Measurements from ENCODE around the gene PTPDC1. TPM values are rescaled to one million over a fixed set of nuclear protein-coding genes. Genes with fewer than 3 reads are reported as not detected.

PTPDC1 gene
- total and polyA plus RNA-seq, 2 of the 8 experiments (the other 6 are each of a cell fraction or from before 2014, with no cell fraction given) = 4.1 to 7.3 TPM

GRCh38 chr9:94078086-94078485 is 6.2 kb upstream of the PTPDC1 start (continued):
- TF ChIP-seq CTCF (IDR thresholded peaks at IDR 0.05; ENCODE audit: control extremely low read depth in 1 of 3, insufficient read depth in 1 of 3, low read depth in 1 of 3, low read length in 3 of 3) = no peak
- no peak for TF ChIP-seq TCF12 (IDR thresholded peaks at IDR 0.05; ENCODE audit: low read depth, low read length)
- TF ChIP-seq GABPA (IDR thresholded peaks at IDR 0.05; ENCODE audit: borderline replicate concordance, insufficient read depth, low read length) = no peak
- no peak for TF ChIP-seq SP2 (IDR thresholded peaks at IDR 0.05; ENCODE audit: low read length)
